Prostate gland (tissue), 2 donors: Measurements from ENCODE around the gene MTMR1. TPM values are rescaled to one million over a fixed set of nuclear protein-coding genes. Genes with fewer than 3 reads are reported as not detected.

Experiments used
- DNase-seq: peaks from one replicate; pipeline ENCODE4 v3.0.0-alpha.2; 2019; ENCODE audit warnings: low spot score
- H3K27ac ChIP-seq, 2 donors: fragments of 200-600 bp; sonication (generic); 2 replicates each; pipeline ENCODE4 v1.5.1; 2017 to 2019
- H3K27me3 ChIP-seq: fragments of 200-600 bp; sonication (generic); replicated peaks from 2 replicates; pipeline ENCODE4 v1.5.1; 2019; ENCODE audit not compliant: insufficient read depth
- H3K36me3 ChIP-seq, 2 donors: fragments of 200-600 bp; sonication (generic); 1 replicate in 1 of 2; 2 replicates in 1 of 2; pipeline versions ENCODE4 v1.5.1 to v1.8.1; 2017 to 2019
- H3K4me1 ChIP-seq: fragments of 200-600 bp; sonication (generic); replicated peaks from 2 replicates; pipeline ENCODE4 v1.5.1; 2019
- H3K4me3 ChIP-seq, 2 donors: fragments of 200-600 bp; sonication (generic); 2 replicates each; pipeline ENCODE4 v1.5.1; 2017 to 2019
- H3K9me3 ChIP-seq: fragments of 200-600 bp; sonication (generic); 2 replicates; pipeline ENCODE4 v1.5.1; 2017
- CTCF ChIP-seq, 4 experiments: fragments of 200-600 bp in 2 of 4; fragments of 450-650 bp in 2 of 4; sonication (generic) in 2 of 4; IDR thresholded peaks; 1 replicate in 3 of 4; 2 replicates in 1 of 4; pipeline ENCODE4 v1.5.1; 2016 to 2019; ENCODE audit warnings: antibody characterized with exemption in 4 of 4, mild to moderate bottlenecking in 2 of 4, moderate library complexity in 2 of 4
- POLR2A ChIP-seq: fragments of 450-650 bp; IDR thresholded peaks from one replicate; pipeline ENCODE4 v1.6.1; 2016; ENCODE audit warnings: antibody characterized with exemption, mild to moderate bottlenecking
- POLR2AphosphoS5 ChIP-seq: sonication (generic); formaldehyde crosslinking; IDR thresholded peaks from one replicate; pipeline ENCODE4 v1.6.1; 2017; ENCODE audit warnings: antibody characterized with exemption
- WGBS: methylation state at CpG from one replicate; pipeline ENCODE4 v1.1.5; 2018; 5-methylcytosine and 5-hydroxymethylcytosine counted together
- intact Hi-C: fragments of 100-400 bp; cut with DNase I; formaldehyde crosslinking; loops from one replicate; pipeline ENCODE4 v1.14.2; 2022
- total RNA-seq, 2 donors: library from RNA; depleted of rRNA; stranded (reverse); fragments of >200 nt; gene quantifications; one replicate each; pipeline ENCODE4 v1.1.0, GENCODE V29; 2016

Gene MTMR1
- total RNA-seq, 2 donors from 2014 or later: 35.0 to 37.3 TPM

- intact Hi-C loops: loop anchor here (10.0 kb wide), 1 partner anchor 74 kb away; no protein-coding TSS in a partner anchor
- Histone ChIP-seq H3K9me3 (no peaks in the 10 kb centered on the region), H3K36me3 (no peaks in the 10 kb centered on the region), H3K27me3 (no peaks in the 10 kb centered on the region), H3K4me3 (no peak overlapping the region), H3K27ac (no peak overlapping the region), H3K4me1 (no peaks in the 10 kb centered on the region)
- no peak for TF ChIP-seq POLR2AphosphoS5
- TF ChIP-seq CTCF (IDR thresholded peaks at IDR 0.05): no peak
- TF ChIP-seq POLR2A: no peak
- no peak for DNase-seq
- 58% methylated on average over 4 of the region's 4 CpGs for WGBS
Observed at GRCh38 chrX:150648296-150648940, 44.8 kb upstream of the MTMR1 start.

- WGBS: 76% methylated on average over 8 of the region's 8 CpGs
- TF ChIP-seq POLR2AphosphoS5 (no peak), POLR2A (no peak), CTCF (IDR thresholded peaks at IDR 0.05) (no peak)
- no peak for DNase-seq
- no peaks in the 10 kb centered on the region for H3K27me3 ChIP-seq
- no peak overlapping the region for H3K4me3 ChIP-seq
- no peaks in the 10 kb centered on the region for H3K4me1 ChIP-seq
- intact Hi-C loops: loop anchor here (10.0 kb wide), 1 partner anchor 74 kb away; no protein-coding TSS in a partner anchor
- H3K36me3 ChIP-seq: no peaks in the 10 kb centered on the region
- no peaks in the 10 kb centered on the region for H3K9me3 ChIP-seq
- no peak overlapping the region for H3K27ac ChIP-seq
Observed at GRCh38 chrX:150649096-150649870, 43.9 kb upstream of the MTMR1 start.

GRCh38 chrX:150651906-150652305, 41.3 kb upstream of the MTMR1 start:
- Histone ChIP-seq H3K4me3 (no peak overlapping the region), H3K27ac (no peak overlapping the region), H3K9me3 (no peaks in the 10 kb centered on the region), H3K27me3 (no peaks in the 10 kb centered on the region), H3K4me1 (no peaks in the 10 kb centered on the region), H3K36me3 (no peaks in the 10 kb centered on the region)
- WGBS: 95% methylated on average over 2 of the region's 2 CpGs
- no peak for TF ChIP-seq POLR2AphosphoS5
- no peak for TF ChIP-seq CTCF (IDR thresholded peaks at IDR 0.05)
- TF ChIP-seq POLR2A: no peak
- DNase-seq: no peak
- intact Hi-C loops: no loop called here

GRCh38 chrX:150655788-150656187, 37.4 kb upstream of the MTMR1 start:
- no peaks in the 10 kb centered on the region for H3K4me1 ChIP-seq
- intact Hi-C loops: no loop called here
- no peaks in the 10 kb centered on the region for H3K36me3 ChIP-seq
- TF ChIP-seq POLR2AphosphoS5 (no peak), CTCF (IDR thresholded peaks at IDR 0.05) (no peak), POLR2A (no peak)
- H3K27ac ChIP-seq: no peak overlapping the region
- no peak for DNase-seq
- H3K9me3 ChIP-seq: no peaks in the 10 kb centered on the region
- no peak overlapping the region for H3K4me3 ChIP-seq
- no peaks in the 10 kb centered on the region for H3K27me3 ChIP-seq
- 62% methylated on average over 2 of the region's 2 CpGs for WGBS
